H9 (cell line): ENCODE data around the gene LAGE3. TPM values are rescaled to one million over a fixed set of nuclear protein-coding genes. Genes with fewer than 3 reads are reported as not detected.

Experiments used
- DNase-seq: peaks from one replicate; pipeline ENCODE4 v3.0.0-alpha.2; 2017
- H2AFZ ChIP-seq: one replicate; pipeline ENCODE4 v1.6.1; 2013; ENCODE audit warnings: mild to moderate bottlenecking, low read length, control low read depth, moderate library complexity
- H2AK5ac ChIP-seq: 2 replicates; pipeline ENCODE4 v1.6.1; 2013; ENCODE audit warnings: low read length, control low read depth, mixed read lengths; ENCODE audit not compliant: insufficient read length
- H2BK120ac ChIP-seq: one replicate; pipeline ENCODE4 v1.6.1; 2013; ENCODE audit warnings: low read depth, mild to moderate bottlenecking, low read length, control low read depth, inconsistent platforms; ENCODE audit not compliant: poor library complexity, severe bottlenecking
- H2BK12ac ChIP-seq: 2 replicates; pipeline ENCODE4 v1.6.1; 2013; ENCODE audit warnings: low read length, control low read depth, mixed read lengths, low read depth; ENCODE audit not compliant: insufficient read length
- H2BK15ac ChIP-seq: 2 replicates; pipeline ENCODE4 v1.6.1; 2013; ENCODE audit warnings: low read depth, low read length, control low read depth
- H2BK20ac ChIP-seq: one replicate; pipeline ENCODE4 v1.6.1; 2013; ENCODE audit warnings: low read depth, mild to moderate bottlenecking, low read length, control low read depth, inconsistent platforms; ENCODE audit not compliant: poor library complexity, severe bottlenecking
- H2BK5ac ChIP-seq: 2 replicates; pipeline ENCODE4 v1.6.1; 2013; ENCODE audit warnings: low read length, control low read depth, mixed read lengths; ENCODE audit not compliant: insufficient read length
- H3K14ac ChIP-seq: 2 replicates; pipeline ENCODE4 v1.6.1; 2013; ENCODE audit warnings: low read length, control low read depth; ENCODE audit not compliant: insufficient read depth
- H3K18ac ChIP-seq: 2 replicates; pipeline ENCODE4 v1.6.1; 2013; ENCODE audit warnings: low read depth, mild to moderate bottlenecking, mixed read lengths, low read length, control low read depth; ENCODE audit not compliant: insufficient read length
- H3K23ac ChIP-seq: 2 replicates; pipeline ENCODE4 v1.6.1; 2013; ENCODE audit warnings: low read length, control low read depth, mixed read lengths, low read depth; ENCODE audit not compliant: insufficient read length
- H3K23me2 ChIP-seq: 2 replicates; pipeline ENCODE4 v1.6.1; 2013; ENCODE audit warnings: low read depth, mild to moderate bottlenecking, mixed read lengths, low read length, control low read depth; ENCODE audit not compliant: insufficient read length, poor library complexity, severe bottlenecking
- H3K27ac ChIP-seq: 2 replicates; pipeline ENCODE4 v1.5.1; 2013; ENCODE audit warnings: low read length, control low read depth, mixed read lengths, low read depth; ENCODE audit not compliant: insufficient read length
- H3K27me3 ChIP-seq: 2 replicates; pipeline ENCODE4 v1.6.1; 2013; ENCODE audit warnings: low read length, control low read depth, inconsistent platforms; ENCODE audit not compliant: insufficient read depth
- H3K4ac ChIP-seq: 2 replicates; pipeline ENCODE4 v1.6.1; 2013; ENCODE audit warnings: low read depth, mild to moderate bottlenecking, control low read depth, inconsistent platforms, low read length, moderate library complexity
- H3K4me1 ChIP-seq: 2 replicates; pipeline ENCODE4 v1.6.1; 2013; ENCODE audit warnings: low read length, control low read depth, inconsistent platforms; ENCODE audit not compliant: insufficient read depth
- H3K4me2 ChIP-seq: 2 replicates; pipeline ENCODE4 v1.6.1; 2013; ENCODE audit warnings: low read length, control low read depth, mixed read lengths; ENCODE audit not compliant: insufficient read length, insufficient read depth
- H3K56ac ChIP-seq: 2 replicates; pipeline ENCODE4 v1.6.1; 2013; ENCODE audit warnings: low read depth, mild to moderate bottlenecking, mixed read lengths, low read length, control low read depth; ENCODE audit not compliant: insufficient read length
- H3K79me1 ChIP-seq: 2 replicates; pipeline ENCODE4 v1.6.1; 2013; ENCODE audit warnings: low read depth, mild to moderate bottlenecking, moderate library complexity, low read length, control low read depth, inconsistent platforms; ENCODE audit not compliant: insufficient read depth, poor library complexity, severe bottlenecking
- H3K79me2 ChIP-seq: 2 replicates; pipeline ENCODE4 v1.6.1; 2013; ENCODE audit warnings: low read length, control low read depth, inconsistent platforms; ENCODE audit not compliant: insufficient read depth
- H3K9ac ChIP-seq: 2 replicates; pipeline ENCODE4 v1.6.1; 2013; ENCODE audit warnings: low read length, control low read depth, mixed read lengths; ENCODE audit not compliant: insufficient read length; ENCODE audit errors: extremely low read depth
- H3K9me3 ChIP-seq: one replicate; pipeline ENCODE4 v1.6.1; 2013; ENCODE audit warnings: low read depth, low read length, inconsistent platforms; ENCODE audit not compliant: control insufficient read depth
- H3T11ph ChIP-seq: one replicate; pipeline ENCODE4 v1.6.1; 2013; ENCODE audit warnings: mild to moderate bottlenecking, low read length, control low read depth, inconsistent platforms
- H4K20me1 ChIP-seq: one replicate; pipeline ENCODE4 v1.6.1; 2013; ENCODE audit not compliant: control insufficient read depth, insufficient read length, insufficient read depth
- H4K5ac ChIP-seq: 2 replicates; pipeline ENCODE4 v1.6.1; 2013; ENCODE audit warnings: low read depth, mild to moderate bottlenecking, mixed read lengths, low read length, control low read depth; ENCODE audit not compliant: insufficient read length
- H4K8ac ChIP-seq: replicated peaks from 2 replicates; pipeline ENCODE4 v1.6.1; 2013; ENCODE audit warnings: low read length, control low read depth, mixed read lengths, low read depth; ENCODE audit not compliant: insufficient read length
- H4K91ac ChIP-seq: 2 replicates; pipeline ENCODE4 v1.6.1; 2013; ENCODE audit warnings: low read depth, mild to moderate bottlenecking, moderate library complexity, mixed read lengths, low read length, control low read depth; ENCODE audit not compliant: insufficient read length
- H3K27ac Mint-ChIP-seq, 3 experiments: 2 replicates in 2 of 3; 3 replicates in 1 of 3; pipeline ENCODE4 v1.8.0; 2020 to 2021; ENCODE audit warnings: mixed read lengths in 3 of 3, mild to moderate bottlenecking in 1 of 3, moderate library complexity in 1 of 3
- H3K27me3 Mint-ChIP-seq: 2 replicates; pipeline ENCODE4 v1.8.0; 2021; ENCODE audit warnings: low read depth, mild to moderate bottlenecking, moderate library complexity, mixed read lengths
- H3K36me3 Mint-ChIP-seq, 3 experiments: 2 replicates in 2 of 3; 3 replicates in 1 of 3; pipeline ENCODE4 v1.8.0; 2020 to 2021; ENCODE audit warnings: low read depth in 3 of 3, mixed read lengths in 3 of 3; ENCODE audit not compliant: insufficient read depth in 1 of 3
- H3K4me1 Mint-ChIP-seq, 2 experiments: 2 replicates each; pipeline ENCODE4 v1.8.0; 2020; ENCODE audit warnings: mixed read lengths in 2 of 2
- H3K4me3 Mint-ChIP-seq, 2 experiments: 2 replicates in 1 of 2; 3 replicates in 1 of 2; pipeline ENCODE4 v1.8.0; 2020 to 2021; ENCODE audit warnings: mild to moderate bottlenecking in 2 of 2, mixed read lengths in 2 of 2, moderate library complexity in 1 of 2
- H3K9me3 Mint-ChIP-seq, 2 experiments: 2 replicates in 1 of 2; 3 replicates in 1 of 2; pipeline ENCODE4 v1.8.0; 2020; ENCODE audit warnings: mild to moderate bottlenecking in 2 of 2, mixed read lengths in 2 of 2, moderate library complexity in 1 of 2
- WGBS: extraction: QIAGEN DNeasy Blood & Tissue Kit; methylation state at CpG from one replicate; pipeline ENCODE4 v1.1.7; 2013; ENCODE audit warnings: missing lambda C conversion rate, low lambda C conversion rate, mixed read lengths; ENCODE audit not compliant: insufficient read length; ENCODE audit errors: extremely low coverage; 5-methylcytosine and 5-hydroxymethylcytosine counted together
- total RNA-seq: library from RNA; stranded (reverse); gene quantifications from 2 replicates; pipeline ENCODE4 v1.2.1, GENCODE V29; 2021
- TF ChIP-seq, protein P1 (sequence below): fragments of 200-600 bp; sonication (generic); conservative IDR thresholded peaks from 3 replicates; pipeline ENCODE4 v1.8.0; 2021; ENCODE audit warnings: antibody characterized with exemption, mild to moderate bottlenecking

LAGE3 gene
- total RNA-seq, 1 experiment from 2014 or later = 32.5 TPM

GRCh38 chrX:154444755-154445246 is 34.3 kb downstream of the LAGE3 start:
- H3K4ac ChIP-seq = no peak overlapping the region
- no peaks in the 10 kb centered on the region; the same call in none of the 2 replicates for H3K27me3 Mint-ChIP-seq
- H2BK15ac ChIP-seq = no peak overlapping the region
- no CpG with 5 or more reads among the region's 13 CpGs for WGBS
- TF ChIP-seq, protein P1, sequence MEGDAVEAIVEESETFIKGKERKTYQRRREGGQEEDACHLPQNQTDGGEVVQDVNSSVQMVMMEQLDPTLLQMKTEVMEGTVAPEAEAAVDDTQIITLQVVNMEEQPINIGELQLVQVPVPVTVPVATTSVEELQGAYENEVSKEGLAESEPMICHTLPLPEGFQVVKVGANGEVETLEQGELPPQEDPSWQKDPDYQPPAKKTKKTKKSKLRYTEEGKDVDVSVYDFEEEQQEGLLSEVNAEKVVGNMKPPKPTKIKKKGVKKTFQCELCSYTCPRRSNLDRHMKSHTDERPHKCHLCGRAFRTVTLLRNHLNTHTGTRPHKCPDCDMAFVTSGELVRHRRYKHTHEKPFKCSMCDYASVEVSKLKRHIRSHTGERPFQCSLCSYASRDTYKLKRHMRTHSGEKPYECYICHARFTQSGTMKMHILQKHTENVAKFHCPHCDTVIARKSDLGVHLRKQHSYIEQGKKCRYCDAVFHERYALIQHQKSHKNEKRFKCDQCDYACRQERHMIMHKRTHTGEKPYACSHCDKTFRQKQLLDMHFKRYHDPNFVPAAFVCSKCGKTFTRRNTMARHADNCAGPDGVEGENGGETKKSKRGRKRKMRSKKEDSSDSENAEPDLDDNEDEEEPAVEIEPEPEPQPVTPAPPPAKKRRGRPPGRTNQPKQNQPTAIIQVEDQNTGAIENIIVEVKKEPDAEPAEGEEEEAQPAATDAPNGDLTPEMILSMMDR = no peak
- H2AFZ ChIP-seq = no peak overlapping the region
- no peak overlapping the region for H2AK5ac ChIP-seq
- no peaks in the 10 kb centered on the region for H3K79me1 ChIP-seq
- no peak overlapping the region for H3K56ac ChIP-seq
- H4K20me1 ChIP-seq = no peaks in the 10 kb centered on the region
- peaks cover 37% of the 10 kb centered on the region for H3K9me3 ChIP-seq
- H4K8ac ChIP-seq = no peak overlapping the region
- no peak overlapping the region for H4K5ac ChIP-seq
- H3K27ac ChIP-seq = no peak overlapping the region
- H3K79me2 ChIP-seq = no peaks in the 10 kb centered on the region
- H3K4me1 ChIP-seq = no peaks in the 10 kb centered on the region
- no peak overlapping the region for H3K18ac ChIP-seq
- peak overlapping the region; percentile 44 to 63; a peak in 3 of 5 replicates for H3K4me3 Mint-ChIP-seq
- H3K4me1 Mint-ChIP-seq = peaks cover 3 to 5% of the 10 kb centered on the region in 2 experiments; a peak in 2 of 4 replicates
- no peak overlapping the region for H2BK5ac ChIP-seq
- no peak overlapping the region for H2BK20ac ChIP-seq
- no peak overlapping the region for H3K23ac ChIP-seq
- H3K14ac ChIP-seq = no peak overlapping the region
- no peak overlapping the region for H2BK12ac ChIP-seq
- H3K36me3 Mint-ChIP-seq = peaks cover 30 to 67% (median 59%) of the 10 kb centered on the region in 3 experiments
- H3K27ac Mint-ChIP-seq = no peak overlapping the region
- no peak overlapping the region for H2BK120ac ChIP-seq
- peaks cover 2% of the 10 kb centered on the region for H3K23me2 ChIP-seq
- H3K9ac ChIP-seq = peak overlapping the region; percentile 35
- no peak overlapping the region for H4K91ac ChIP-seq
- H3K9me3 Mint-ChIP-seq = peaks cover 62 to 78% of the 10 kb centered on the region in 2 experiments
- no peaks in the 10 kb centered on the region for H3K27me3 ChIP-seq
- H3T11ph ChIP-seq = no peak overlapping the region
- no peak for DNase-seq
- peak overlapping the region; percentile 31 for H3K4me2 ChIP-seq
